Spleen (tissue), 11 donors: ENCODE data around the gene SUSD2. TPM values are rescaled to one million over a fixed set of nuclear protein-coding genes. Genes with fewer than 3 reads are reported as not detected.

Experiments
- DNase-seq: peaks from one replicate; pipeline ENCODE4 v3.0.0-alpha.2; 2020
- H3K27ac ChIP-seq, 8 donors: fragments of 200-600 bp; sonication (generic) in 7 of 8; 1 replicate in 4 of 8; 2 replicates in 4 of 8; pipeline versions ENCODE4 v1.5.0 to v1.8.0; 2016 to 2021; ENCODE audit warnings: inconsistent platforms in 4 of 8, mild to moderate bottlenecking in 4 of 8, moderate library complexity in 1 of 8
- H3K27me3 ChIP-seq, 7 donors: fragments of 200-600 bp; sonication (generic) in 6 of 7; replicated peaks in 1 of 7; 1 replicate in 4 of 7; 2 replicates in 3 of 7; pipeline versions ENCODE4 v1.5.0 to v1.8.0; 2016 to 2021; ENCODE audit warnings: inconsistent platforms in 3 of 7, mild to moderate bottlenecking in 1 of 7
- H3K36me3 ChIP-seq, 6 donors: fragments of 200-600 bp; sonication (generic) in 5 of 6; 1 replicate in 4 of 6; 2 replicates in 2 of 6; pipeline versions ENCODE4 v1.5.0 to v1.8.0; 2016 to 2021; ENCODE audit warnings: inconsistent platforms in 2 of 6
- H3K4me1 ChIP-seq, 6 donors: fragments of 200-600 bp; sonication (generic) in 5 of 6; 1 replicate in 3 of 6; 2 replicates in 3 of 6; pipeline versions ENCODE4 v1.5.0 to v1.8.0; 2016 to 2021; ENCODE audit warnings: inconsistent platforms in 3 of 6
- H3K4me3 ChIP-seq, 8 donors: fragments of 200-600 bp; sonication (generic) in 7 of 8; 1 replicate in 4 of 8; 2 replicates in 4 of 8; pipeline versions ENCODE4 v1.5.0 to v1.8.0; 2016 to 2021; ENCODE audit warnings: inconsistent platforms in 4 of 8, mild to moderate bottlenecking in 4 of 8, moderate library complexity in 2 of 8
- H3K9me3 ChIP-seq, 8 donors: fragments of 200-600 bp; sonication (generic) in 7 of 8; 1 replicate in 4 of 8; 2 replicates in 4 of 8; pipeline versions ENCODE4 v1.5.0 to v1.8.0; 2016 to 2021; ENCODE audit warnings: inconsistent platforms in 4 of 8
- CTCF ChIP-seq, 11 experiments: fragments of 200-600 bp in 7 of 11; fragments of 450-650 bp in 4 of 11; sonication (generic) in 4 of 11; IDR thresholded peaks in 8 of 11; conservative IDR thresholded peaks in 3 of 11; 1 replicate in 7 of 11; 2 replicates in 4 of 11; pipeline versions ENCODE4 v1.4.0 to v1.8.0; 2016 to 2021; ENCODE audit warnings: antibody characterized with exemption in 11 of 11, inconsistent platforms in 4 of 11, mild to moderate bottlenecking in 1 of 11
- POLR2A ChIP-seq, 3 donors: fragments of 450-650 bp; IDR thresholded peaks; one replicate each; pipeline ENCODE4 v1.5.1; 2017; ENCODE audit warnings: antibody characterized with exemption in 3 of 3, mild to moderate bottlenecking in 1 of 3
- POLR2AphosphoS5 ChIP-seq, 3 donors: sonication (generic); formaldehyde crosslinking; IDR thresholded peaks; one replicate each; pipeline ENCODE4 v1.5.1; 2017; ENCODE audit warnings: antibody characterized with exemption in 3 of 3
- WGBS, 5 donors: extraction: QIAGEN DNeasy Blood & Tissue Kit in 3 of 5; methylation state at CpG; one replicate each; pipeline versions ENCODE4 v1.1.5 to v1.1.7; 2013 to 2018; 5-methylcytosine and 5-hydroxymethylcytosine counted together
- intact Hi-C: fragments of 100-400 bp; cut with DNase I; formaldehyde crosslinking; loops from one replicate; pipeline ENCODE4 v1.15.0; 2023; ENCODE audit warnings: low total_unique reads
- polyA plus RNA-seq, 3 donors: library from polyadenylated mRNA; stranded (reverse); fragments of 200-250 nt; gene quantifications; one replicate each; pipeline ENCODE4 v1.2.1, GENCODE V29; 2013
- total RNA-seq, 7 donors: library from RNA; depleted of rRNA in 3 of 7; stranded (reverse); fragments of >200 nt in 3 of 7; fragmentation: NEBNext Ultra II Directional in 4 of 7; extraction: Animal tissue kit (Norgen Biotek cat#: 25700) in 4 of 7; gene quantifications; one replicate each; pipeline versions ENCODE4 v1.1.0 to v1.2.1, GENCODE V29; 2016 to 2021
- donor health status: healthy with polysubstance abuse.
- donor health status: DM: no; HTN: no; CAD: no; lungs with moderate emphysema.
- donor health status: DM: no; HTN: no; CAD: no.
- donor health status: Bipolar disorder and iron deficiency.
- donor health status: healthy.
- donor health status: DM: no; HTN: no; CAD: no.
- donor health status: DM: yes; HTN: yes; CAD: no.

SUSD2 gene
- total and polyA plus RNA-seq, 10 donors: 1.4 to 9.0 (median 3.4) TPM

DNA sequence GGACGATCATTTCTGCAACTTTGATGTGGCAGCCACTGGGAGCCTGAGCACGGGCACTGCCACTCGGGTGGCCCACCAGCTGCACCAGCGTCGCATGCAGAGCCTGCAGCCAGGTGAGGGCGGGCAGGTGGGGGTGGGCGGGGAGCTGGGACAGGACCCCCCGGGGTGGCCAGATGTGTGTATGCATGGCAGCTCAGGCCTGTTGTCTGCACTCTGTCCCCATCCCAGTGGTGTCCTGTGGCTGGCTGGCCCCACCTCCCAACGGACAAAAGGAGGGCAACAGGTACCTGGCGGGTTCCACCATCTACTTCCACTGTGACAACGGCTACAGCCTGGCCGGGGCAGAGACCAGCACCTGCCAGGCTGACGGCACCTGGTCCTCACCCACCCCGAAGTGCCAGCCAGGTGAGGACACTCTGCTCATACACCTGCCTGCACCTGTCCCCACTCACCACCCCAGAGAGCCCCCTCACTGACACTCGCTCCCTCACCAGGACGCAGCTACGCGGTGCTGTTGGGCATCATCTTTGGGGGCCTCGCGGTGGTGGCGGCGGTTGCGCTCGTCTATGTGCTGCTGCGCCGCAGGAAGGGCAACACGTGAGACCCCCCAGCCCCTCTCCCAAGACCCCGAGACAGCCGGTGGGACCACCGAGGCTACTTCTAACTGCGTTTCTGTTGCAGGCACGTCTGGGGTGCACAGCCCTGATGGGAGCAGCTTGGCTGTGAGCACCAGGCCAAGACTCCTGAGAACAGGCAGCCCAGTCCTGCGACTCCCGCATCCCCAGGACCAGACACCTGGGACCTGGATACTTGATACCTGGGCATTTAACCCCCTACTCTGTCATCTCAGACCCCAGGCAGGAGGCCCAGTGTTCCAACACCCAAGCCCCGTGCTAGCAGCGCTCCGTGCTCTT lies 6.7 kb downstream of the SUSD2 start:
- 90 to 96% (median 91%) methylated on average over 22 to 37 of the region's 37 CpGs for WGBS, 5 donors
- Histone ChIP-seq H3K27ac (no peak overlapping the region), H3K4me3 (no peak overlapping the region), H3K4me1 (peaks cover 0 to 34% (median 10%) of the 10 kb centered on the region in 6 donors), H3K36me3 (peaks cover 0 to 17% (median 0%) of the 10 kb centered on the region in 6 donors), H3K27me3 (no peaks in the 10 kb centered on the region), H3K9me3 (no peaks in the 10 kb centered on the region)
- TF ChIP-seq POLR2AphosphoS5 (IDR thresholded peaks at IDR 0.05) (no peak), CTCF (IDR thresholded peaks at IDR 0.05 in 8 of 11, conservative IDR thresholded peaks at IDR 0.05 in 3 of 11) (no peak), POLR2A (IDR thresholded peaks at IDR 0.05) (no peak)
- DNase-seq: peak; percentile 71
- intact Hi-C loops: loop anchor here (5.0 kb wide), 1 partner anchor 59 kb away; the partner anchor contains the start of gene GGT5

DNA sequence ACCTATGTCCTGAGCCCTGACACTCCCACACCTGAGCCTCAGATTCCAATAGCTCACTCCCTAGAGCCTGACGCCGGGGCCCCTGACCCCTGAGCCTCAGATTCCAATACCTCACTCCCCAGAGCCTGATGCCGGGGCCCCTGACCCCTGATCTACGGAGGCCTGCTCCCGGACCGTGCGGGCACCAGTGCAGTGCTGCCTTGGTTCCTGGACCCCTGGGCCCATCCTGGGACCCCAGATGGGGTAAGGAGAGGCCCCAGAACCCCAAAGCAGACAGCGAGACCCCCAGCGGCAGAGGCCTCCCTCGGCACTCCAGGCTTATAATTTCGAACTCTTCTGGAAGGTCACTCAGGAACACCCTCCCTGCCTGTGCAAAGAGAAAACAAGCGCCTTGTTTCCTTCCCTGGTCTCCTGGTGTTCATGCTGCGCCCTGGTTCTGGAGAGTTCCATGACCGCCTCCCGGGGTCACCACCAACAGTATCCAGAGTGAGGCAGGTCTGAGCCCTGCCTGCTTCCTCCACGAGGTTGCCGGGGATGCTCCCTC lies 7.5 kb downstream of the SUSD2 start:
- 79 to 88% (median 86%) methylated on average over 13 to 17 of the region's 17 CpGs for WGBS, 5 donors
- TF ChIP-seq CTCF (IDR thresholded peaks at IDR 0.05 in 8 of 11, conservative IDR thresholded peaks at IDR 0.05 in 3 of 11) (no peak), POLR2A (IDR thresholded peaks at IDR 0.05) (no peak), POLR2AphosphoS5 (IDR thresholded peaks at IDR 0.05) (no peak)
- intact Hi-C loops: loop anchor here (5.0 kb wide), 1 partner anchor 59 kb away; the partner anchor contains the start of gene GGT5
- Histone ChIP-seq H3K9me3 (no peaks in the 10 kb centered on the region), H3K27ac (no peak overlapping the region), H3K4me3 (no peak overlapping the region), H3K4me1 (peaks cover 0 to 26% (median 10%) of the 10 kb centered on the region in 6 donors), H3K36me3 (peaks cover 0 to 17% (median 0%) of the 10 kb centered on the region in 6 donors), H3K27me3 (no peaks in the 10 kb centered on the region)
- DNase-seq: no peak

GRCh38 chr22:24189249-24190158 lies 8.2 kb downstream of the SUSD2 start:
- peak; percentile 90 for DNase-seq
- Histone ChIP-seq H3K27ac (peak overlapping the region in 1 of 8 donors; percentile 35), H3K4me1 (peaks cover 0 to 24% (median 10%) of the 10 kb centered on the region in 6 donors), H3K27me3 (no peaks in the 10 kb centered on the region), H3K36me3 (peaks cover 0 to 17% (median 0%) of the 10 kb centered on the region in 6 donors), H3K9me3 (no peaks in the 10 kb centered on the region), H3K4me3 (no peak overlapping the region)
- 40 to 54% (median 53%) methylated on average over 21 to 23 of the region's 23 CpGs for WGBS, 5 donors
- intact Hi-C loops: loop anchor here (5.0 kb wide), 1 partner anchor 58 kb away; the partner anchor contains the start of gene GGT5
- TF ChIP-seq POLR2A (IDR thresholded peaks at IDR 0.05): no peak
- TF ChIP-seq POLR2AphosphoS5 (IDR thresholded peaks at IDR 0.05): peak in 2 of 3 donors; percentile 38 to 46
- peak; percentile 74 to 97 (median 88) for TF ChIP-seq CTCF (IDR thresholded peaks at IDR 0.05 in 8 of 11, conservative IDR thresholded peaks at IDR 0.05 in 3 of 11)
